Measurements from ENCODE around the gene FGFR4.

FGFR4 gene

GRCh38 chr5:177126771-177127170 lies 40.1 kb downstream of the FGFR4 start:
- TF ChIP-seq ZBTB7A (IDR thresholded peaks at IDR 0.05; ENCODE audit: low read depth) (no peak), RAD21 (IDR thresholded peaks at IDR 0.05; ENCODE audit: low read depth) (no peak), NFIC (IDR thresholded peaks at IDR 0.05) (no peak), USF1 (IDR thresholded peaks at IDR 0.05) (no peak), TCF12 (IDR thresholded peaks at IDR 0.05; ENCODE audit: low read depth) (no peak), TAF1 (IDR thresholded peaks at IDR 0.05; ENCODE audit: low read depth) (no peak), YY1 (IDR thresholded peaks at IDR 0.05; ENCODE audit: low read depth) (no peak), CEBPB (IDR thresholded peaks at IDR 0.05) (no peak), EGR1 (IDR thresholded peaks at IDR 0.05) (no peak), TEAD4 (IDR thresholded peaks at IDR 0.05) (no peak), MAX (IDR thresholded peaks at IDR 0.05) (no peak), FOXM1 (IDR thresholded peaks at IDR 0.05; ENCODE audit: borderline replicate concordance, low read depth) (no peak), CREB1 (IDR thresholded peaks at IDR 0.05; ENCODE audit: low read depth) (no peak), REST (IDR thresholded peaks at IDR 0.05; ENCODE audit: low read depth) (no peak), EP300 (IDR thresholded peaks at IDR 0.05; ENCODE audit: borderline replicate concordance) (no peak)

- TF ChIP-seq RAD21 (IDR thresholded peaks at IDR 0.05; ENCODE audit: low read depth) (no peak), REST (IDR thresholded peaks at IDR 0.05; ENCODE audit: low read depth) (no peak), EP300 (IDR thresholded peaks at IDR 0.05; ENCODE audit: borderline replicate concordance) (no peak), FOXM1 (IDR thresholded peaks at IDR 0.05; ENCODE audit: borderline replicate concordance, low read depth) (no peak), YY1 (IDR thresholded peaks at IDR 0.05; ENCODE audit: low read depth) (no peak), CREB1 (IDR thresholded peaks at IDR 0.05; ENCODE audit: low read depth) (no peak), MAX (IDR thresholded peaks at IDR 0.05) (no peak)
Measured at GRCh38 chr5:177128551-177128981, 41.9 kb downstream of the FGFR4 start.

GRCh38 chr5:177130211-177131018 lies 43.7 kb downstream of the FGFR4 start:
- TF ChIP-seq EP300 (IDR thresholded peaks at IDR 0.05; ENCODE audit: borderline replicate concordance) = no peak
- peak; percentile 37; the same call in 1 of the 2 replicates for TF ChIP-seq TEAD4 (IDR thresholded peaks at IDR 0.05)
- TF ChIP-seq TAF1 (IDR thresholded peaks at IDR 0.05; ENCODE audit: low read depth) = no peak
- no peak for TF ChIP-seq TCF12 (IDR thresholded peaks at IDR 0.05; ENCODE audit: low read depth)

- TF ChIP-seq ZBTB7A (IDR thresholded peaks at IDR 0.05; ENCODE audit: low read depth) (no peak), TCF12 (IDR thresholded peaks at IDR 0.05; ENCODE audit: low read depth) (no peak), RAD21 (IDR thresholded peaks at IDR 0.05; ENCODE audit: low read depth) (no peak), CEBPB (IDR thresholded peaks at IDR 0.05) (no peak)
Measured at GRCh38 chr5:177131019-177131320, 44.3 kb downstream of the FGFR4 start.

GRCh38 chr5:177131352-177132135 lies 44.8 kb downstream of the FGFR4 start:
- TF ChIP-seq NFIC (IDR thresholded peaks at IDR 0.05) (no peak), USF1 (IDR thresholded peaks at IDR 0.05) (peak; percentile 87)

Measured in Ishikawa (cell line).